Kidney (tissue), 14 donors: ENCODE results near the gene SVOPL. TPM values are rescaled to one million over a fixed set of nuclear protein-coding genes. Genes with fewer than 3 reads are reported as not detected.

Experiments
- DNase-seq, 5 donors: peaks; one replicate each; pipeline ENCODE4 v3.0.0-alpha.2; 2013 to 2020
- FAIRE-seq: peaks from 2 replicates; lab custom pipeline; 2012; peaks lifted over from hg19 to GRCh38; lab: Jason Lieb, UNC
- H3K27ac ChIP-seq, 2 donors: one replicate each; pipeline ENCODE4 v1.7.0; 2013; ENCODE audit warnings: low read depth in 2 of 2, low read length in 2 of 2, inconsistent platforms in 1 of 2
- H3K27me3 ChIP-seq: one replicate; pipeline ENCODE4 v1.7.1; 2013; ENCODE audit warnings: low read length, inconsistent platforms; ENCODE audit not compliant: control insufficient read depth, insufficient read depth
- H3K36me3 ChIP-seq, 3 donors: one replicate each; pipeline versions ENCODE4 v1.7.0 to v1.7.1; 2013; ENCODE audit warnings: low read length in 3 of 3, control low read depth in 1 of 3, inconsistent platforms in 1 of 3; ENCODE audit not compliant: insufficient read depth in 3 of 3, control insufficient read depth in 2 of 3
- H3K4me1 ChIP-seq, 3 donors: one replicate each; pipeline versions ENCODE4 v1.7.0 to v1.7.1; 2013; ENCODE audit warnings: low read length in 3 of 3, inconsistent platforms in 1 of 3, low read depth in 1 of 3; ENCODE audit not compliant: control insufficient read depth in 2 of 3, insufficient read depth in 2 of 3
- H3K4me3 ChIP-seq, 3 donors: one replicate each; pipeline versions ENCODE4 v1.7.0 to v1.8.1; 2013; ENCODE audit warnings: low read length in 3 of 3, control low read depth in 1 of 3, inconsistent platforms in 1 of 3
- H3K9ac ChIP-seq, 3 donors: one replicate each; pipeline versions ENCODE4 v1.7.0 to v1.7.1; 2013; ENCODE audit warnings: low read length in 3 of 3, control low read depth in 1 of 3, inconsistent platforms in 1 of 3
- H3K9me3 ChIP-seq, 3 donors: one replicate each; pipeline versions ENCODE4 v1.7.0 to v1.7.1; 2013; ENCODE audit warnings: low read length in 3 of 3, control low read depth in 1 of 3, inconsistent platforms in 1 of 3; ENCODE audit not compliant: control insufficient read depth in 2 of 3, insufficient read depth in 1 of 3
- intact Hi-C: fragments of 100-400 bp; cut with DNase I; formaldehyde crosslinking; loops from one replicate; pipeline ENCODE4 v1.11.1; 2022
- polyA plus RNA-seq: library from polyadenylated mRNA; stranded (reverse); fragments of 350-450 nt; fragmentation: Illumina TruSeq; extraction: RNeasy Lipid Tissue Mini Kit (QIAGEN cat#74804); gene quantifications from one replicate; pipeline ENCODE4 v1.2.3, GENCODE V29; 2014; ENCODE audit warnings: low read depth, low replicate concordance; ENCODE audit not compliant: insufficient read depth
- total RNA-seq: library from RNA; stranded (reverse); fragmentation: NEBNext Ultra II Directional; extraction: Animal tissue kit (Norgen Biotek cat#: 25700); gene quantifications from one replicate; pipeline ENCODE4 v1.2.1, GENCODE V29; 2021
- TF ChIP-seq, protein P1 (sequence below): IDR thresholded peaks from 3 replicates; pipeline ENCODE4 v1.5.1; 2012; ENCODE audit warnings: mild to moderate bottlenecking, moderate library complexity, borderline replicate concordance; ENCODE audit not compliant: insufficient read depth; ENCODE audit errors: extremely low read depth
- donor health status: control.
- donor health status: control.
- donor health status: control.
- donor health status: control.
- donor health status: control.
- donor health status: DM: yes; HTN: yes; CAD: no.
- donor health status: Normal renal cell carcinoma (clear cell type).

Gene SVOPL
- total and polyA plus RNA-seq, 2 donors from 2014 or later, result 2.4 to 5.1 TPM

DNA sequence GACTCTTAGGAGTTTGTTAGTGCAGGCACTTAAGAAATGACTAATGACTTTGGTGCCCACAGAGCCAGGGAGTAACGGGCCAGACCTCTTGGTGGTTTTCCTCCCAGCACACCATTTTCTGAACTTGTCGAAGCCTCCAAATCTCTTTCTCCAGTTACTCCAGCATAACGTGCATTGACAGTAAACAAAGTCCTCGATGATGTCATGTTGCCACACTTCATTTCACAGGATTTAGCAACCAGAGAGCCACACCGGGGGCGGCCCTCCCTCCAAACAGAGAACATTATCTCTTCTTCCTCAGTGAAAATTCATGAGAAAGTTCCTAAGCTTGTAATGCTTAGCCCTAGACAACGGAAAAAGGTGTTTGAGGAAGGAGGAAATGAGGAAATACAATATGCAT, 4.0 kb upstream of the SVOPL start:
- no peak overlapping the region for H3K4me3 ChIP-seq
- H3K36me3 ChIP-seq, result peaks cover 0 to 4% (median 2%) of the 10 kb centered on the region in 3 donors
- no peak overlapping the region for H3K9ac ChIP-seq
- H3K9me3 ChIP-seq, result no peaks in the 10 kb centered on the region
- no peak overlapping the region for H3K27ac ChIP-seq
- no peaks in the 10 kb centered on the region for H3K27me3 ChIP-seq
- H3K4me1 ChIP-seq, result no peaks in the 10 kb centered on the region
- TF ChIP-seq, protein P1, sequence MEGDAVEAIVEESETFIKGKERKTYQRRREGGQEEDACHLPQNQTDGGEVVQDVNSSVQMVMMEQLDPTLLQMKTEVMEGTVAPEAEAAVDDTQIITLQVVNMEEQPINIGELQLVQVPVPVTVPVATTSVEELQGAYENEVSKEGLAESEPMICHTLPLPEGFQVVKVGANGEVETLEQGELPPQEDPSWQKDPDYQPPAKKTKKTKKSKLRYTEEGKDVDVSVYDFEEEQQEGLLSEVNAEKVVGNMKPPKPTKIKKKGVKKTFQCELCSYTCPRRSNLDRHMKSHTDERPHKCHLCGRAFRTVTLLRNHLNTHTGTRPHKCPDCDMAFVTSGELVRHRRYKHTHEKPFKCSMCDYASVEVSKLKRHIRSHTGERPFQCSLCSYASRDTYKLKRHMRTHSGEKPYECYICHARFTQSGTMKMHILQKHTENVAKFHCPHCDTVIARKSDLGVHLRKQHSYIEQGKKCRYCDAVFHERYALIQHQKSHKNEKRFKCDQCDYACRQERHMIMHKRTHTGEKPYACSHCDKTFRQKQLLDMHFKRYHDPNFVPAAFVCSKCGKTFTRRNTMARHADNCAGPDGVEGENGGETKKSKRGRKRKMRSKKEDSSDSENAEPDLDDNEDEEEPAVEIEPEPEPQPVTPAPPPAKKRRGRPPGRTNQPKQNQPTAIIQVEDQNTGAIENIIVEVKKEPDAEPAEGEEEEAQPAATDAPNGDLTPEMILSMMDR, result no peak
- no peak for FAIRE-seq
- intact Hi-C loops, result no loop called here
- no peak for DNase-seq

DNA sequence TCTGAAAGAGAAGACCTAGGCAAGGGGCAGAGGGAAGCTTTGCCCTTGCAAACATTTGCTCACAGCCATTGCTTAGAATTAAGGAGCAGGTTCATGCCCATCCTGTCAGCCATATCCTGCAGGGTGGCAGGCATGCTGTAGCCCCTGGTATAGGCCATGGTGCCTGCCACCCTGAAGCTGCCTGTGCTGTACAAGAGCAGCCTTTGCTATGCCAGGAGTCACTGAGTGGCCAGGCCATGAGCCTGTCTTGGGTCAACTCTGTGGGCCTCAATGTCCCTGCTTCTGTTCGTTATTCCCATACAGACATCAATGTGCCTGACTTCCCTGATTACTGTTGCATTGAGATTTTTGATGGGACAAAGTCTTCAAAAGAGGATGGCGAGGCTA, 368 bp upstream of the SVOPL start:
- Histone ChIP-seq H3K4me3 (no peak overlapping the region), H3K36me3 (peaks cover 0 to 2% (median 0%) of the 10 kb centered on the region in 3 donors), H3K9ac (no peak overlapping the region), H3K27ac (no peak overlapping the region), H3K27me3 (no peaks in the 10 kb centered on the region), H3K4me1 (no peaks in the 10 kb centered on the region), H3K9me3 (no peaks in the 10 kb centered on the region)
- FAIRE-seq (no peak), DNase-seq (no peak)
- intact Hi-C loops, result no loop called here
- TF ChIP-seq, protein P1, result no peak

DNA sequence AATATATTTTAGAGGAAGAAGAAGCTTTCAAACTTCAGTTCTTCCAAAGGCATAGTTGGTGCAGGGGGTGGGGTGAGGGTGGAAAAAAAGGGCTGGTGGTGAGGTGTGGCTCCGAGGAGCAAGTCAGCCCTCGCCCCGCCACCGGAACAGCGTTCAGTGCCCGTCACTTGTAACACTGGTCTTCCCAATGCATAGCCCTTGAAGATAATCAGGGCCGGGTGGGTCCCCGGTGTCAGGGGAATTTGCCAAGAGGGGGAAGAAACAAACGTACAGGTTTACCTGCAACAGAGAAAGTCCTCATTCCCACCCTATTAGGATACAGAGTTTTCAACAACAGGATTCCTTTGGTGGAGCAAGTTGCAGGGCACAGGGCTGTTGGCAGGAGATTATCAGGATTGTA, 1.5 kb downstream of the SVOPL start:
- intact Hi-C loops, result no loop called here
- Histone ChIP-seq H3K9ac (no peak overlapping the region), H3K36me3 (no peaks in the 10 kb centered on the region), H3K4me3 (no peak overlapping the region), H3K4me1 (no peaks in the 10 kb centered on the region), H3K27me3 (no peaks in the 10 kb centered on the region), H3K9me3 (no peaks in the 10 kb centered on the region), H3K27ac (no peak overlapping the region)
- TF ChIP-seq, protein P1, result no peak
- no peak for FAIRE-seq
- DNase-seq, result no peak

DNA sequence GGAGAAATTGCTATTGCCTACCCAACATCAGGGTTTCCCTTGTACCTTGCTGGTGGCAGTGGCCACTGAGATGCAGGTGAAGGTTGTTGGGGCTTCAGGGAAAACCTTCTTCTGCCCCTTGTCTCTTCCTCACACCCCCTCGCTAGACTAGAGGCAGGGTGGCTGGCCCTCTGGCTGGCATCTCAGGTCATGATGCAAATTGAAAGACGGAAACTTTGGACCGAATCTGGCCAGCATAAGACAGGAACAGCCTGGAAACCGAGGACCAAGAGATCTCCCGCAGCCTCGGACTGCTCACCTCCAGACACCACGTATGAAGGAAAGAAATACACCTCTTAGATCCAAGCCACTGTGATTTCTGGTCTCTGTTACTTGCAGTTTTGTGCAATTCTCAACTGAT, 2.9 kb downstream of the SVOPL start:
- FAIRE-seq (no peak), DNase-seq (no peak)
- Histone ChIP-seq H3K27ac (no peak overlapping the region), H3K4me3 (no peak overlapping the region), H3K27me3 (no peaks in the 10 kb centered on the region), H3K36me3 (no peaks in the 10 kb centered on the region), H3K9me3 (no peaks in the 10 kb centered on the region), H3K9ac (no peak overlapping the region), H3K4me1 (no peaks in the 10 kb centered on the region)
- intact Hi-C loops, result no loop called here
- TF ChIP-seq, protein P1, result no peak
